ENCODE measurements around the gene ARMC8. TPM values are rescaled to one million over a fixed set of nuclear protein-coding genes. Genes with fewer than 3 reads are reported as not detected.

ARMC8 gene
- polyA plus RNA-seq, 3 donors: 43.7 to 59.8 (median 52.7) TPM

GRCh38 chr3:138188013-138188730 is 1.1 kb downstream of the ARMC8 start:
- no peak for DNase-seq (ENCODE audit: extremely low read depth in 1 of 11, low read depth in 9 of 11, low spot score in 4 of 11)

GRCh38 chr3:138195481-138195880 is 8.4 kb downstream of the ARMC8 start:
- DNase-seq (ENCODE audit: extremely low read depth in 1 of 11, low read depth in 9 of 11, low spot score in 4 of 11): no peak

- no peak for DNase-seq (ENCODE audit: extremely low read depth in 1 of 11, low read depth in 9 of 11, low spot score in 4 of 11)
Measured at GRCh38 chr3:138196023-138196422, 8.9 kb downstream of the ARMC8 start.

GRCh38 chr3:138197058-138197457 is 10.0 kb downstream of the ARMC8 start:
- no peak for DNase-seq (ENCODE audit: extremely low read depth in 1 of 11, low read depth in 9 of 11, low spot score in 4 of 11)

GRCh38 chr3:138197524-138197923 is 10.4 kb downstream of the ARMC8 start:
- no peak for DNase-seq (ENCODE audit: extremely low read depth in 1 of 11, low read depth in 9 of 11, low spot score in 4 of 11)

GRCh38 chr3:138199851-138200250 is 12.8 kb downstream of the ARMC8 start:
- DNase-seq (ENCODE audit: extremely low read depth in 1 of 11, low read depth in 9 of 11, low spot score in 4 of 11): no peak

GRCh38 chr3:138200424-138200823 is 13.3 kb downstream of the ARMC8 start:
- DNase-seq (ENCODE audit: extremely low read depth in 1 of 11, low read depth in 9 of 11, low spot score in 4 of 11): no peak

GRCh38 chr3:138202945-138203701 is 16.0 kb downstream of the ARMC8 start:
- DNase-seq (ENCODE audit: extremely low read depth in 1 of 11, low read depth in 9 of 11, low spot score in 4 of 11): no peak

GRCh38 chr3:138203938-138204337 is 16.8 kb downstream of the ARMC8 start:
- no peak for DNase-seq (ENCODE audit: extremely low read depth in 1 of 11, low read depth in 9 of 11, low spot score in 4 of 11)

GRCh38 chr3:138205527-138205926 is 18.4 kb downstream of the ARMC8 start:
- DNase-seq (ENCODE audit: extremely low read depth in 1 of 11, low read depth in 9 of 11, low spot score in 4 of 11): no peak

GRCh38 chr3:138206196-138206595 is 19.1 kb downstream of the ARMC8 start:
- DNase-seq (ENCODE audit: extremely low read depth in 1 of 11, low read depth in 9 of 11, low spot score in 4 of 11): no peak

- DNase-seq (ENCODE audit: extremely low read depth in 1 of 11, low read depth in 9 of 11, low spot score in 4 of 11): no peak
Measured at GRCh38 chr3:138210528-138210927, 23.4 kb downstream of the ARMC8 start.

- no peak for DNase-seq (ENCODE audit: extremely low read depth in 1 of 11, low read depth in 9 of 11, low spot score in 4 of 11)
Measured at GRCh38 chr3:138213398-138214085, 26.4 kb downstream of the ARMC8 start.

GRCh38 chr3:138219255-138219654 is 32.2 kb downstream of the ARMC8 start:
- DNase-seq (ENCODE audit: extremely low read depth in 1 of 11, low read depth in 9 of 11, low spot score in 4 of 11): no peak

GRCh38 chr3:138220242-138220641 is 33.1 kb downstream of the ARMC8 start:
- DNase-seq (ENCODE audit: extremely low read depth in 1 of 11, low read depth in 9 of 11, low spot score in 4 of 11): no peak

- no peak for DNase-seq (ENCODE audit: extremely low read depth in 1 of 11, low read depth in 9 of 11, low spot score in 4 of 11)
Measured at GRCh38 chr3:138220788-138221187, 33.7 kb downstream of the ARMC8 start.

- peak in 2 of 11 donors; percentile 13 to 23 for DNase-seq (ENCODE audit: extremely low read depth in 1 of 11, low read depth in 9 of 11, low spot score in 4 of 11)
Measured at GRCh38 chr3:138222131-138222941, 35.2 kb downstream of the ARMC8 start.

- DNase-seq (ENCODE audit: extremely low read depth in 1 of 11, low read depth in 9 of 11, low spot score in 4 of 11): no peak
Measured at GRCh38 chr3:138222942-138223287, 35.8 kb downstream of the ARMC8 start.

GRCh38 chr3:138227650-138228049 is 40.5 kb downstream of the ARMC8 start:
- DNase-seq (ENCODE audit: extremely low read depth in 1 of 11, low read depth in 9 of 11, low spot score in 4 of 11): no peak

Measured in renal cortex interstitium (tissue), 11 donors.